Measurements from ENCODE around the gene LMCD1. TPM values are rescaled to one million over a fixed set of nuclear protein-coding genes. Genes with fewer than 3 reads are reported as not detected.

LMCD1 gene
- total and polyA plus RNA-seq, 9 donors, result 42.1 to 146 (median 127) TPM

- TF ChIP-seq CTCF (IDR thresholded peaks at IDR 0.05), result no peak
- 79 to 91% (median 84%) methylated on average over 5 of the region's 5 CpGs for WGBS, 3 donors
- Histone ChIP-seq H3K4me3 (no peak overlapping the region), H3K27ac (no peak overlapping the region), H3K27me3 (no peaks in the 10 kb centered on the region), H3K4me1 (ENCODE audit: insufficient read depth) (peaks cover 20% of the 10 kb centered on the region), H3K36me3 (no peaks in the 10 kb centered on the region), H3K9me3 (no peaks in the 10 kb centered on the region)
- intact Hi-C loops (cut with DNase I), result loop anchor here in 2 of 4 donors (10.0 kb wide), 1 partner anchor 47 kb away; the partner anchor contains the start of gene LMCD1 (in 2 of the 2)
- DNase-seq, result peak in 1 of 5 donors; percentile 18
These were observed 50.7 kb downstream of the LMCD1 start for GRCh38 chr3:8552223-8552762.

- no peaks in the 10 kb centered on the region for H3K27me3 ChIP-seq
- 88 to 92% (median 91%) methylated on average over 6 of the region's 6 CpGs for WGBS, 3 donors
- no peaks in the 10 kb centered on the region for H3K9me3 ChIP-seq
- DNase-seq, result peak in 1 of 5 donors; percentile 25
- H3K36me3 ChIP-seq, result no peaks in the 10 kb centered on the region
- TF ChIP-seq EP300 (IDR thresholded peaks at IDR 0.05), result no peak
- no peak for TF ChIP-seq POLR2A (IDR thresholded peaks at IDR 0.05)
- no peak for TF ChIP-seq CTCF (IDR thresholded peaks at IDR 0.05)
- H3K27ac ChIP-seq, result no peak overlapping the region
- peaks cover 27% of the 10 kb centered on the region for H3K4me1 ChIP-seq (ENCODE audit: insufficient read depth)
- no peak overlapping the region for H3K4me3 ChIP-seq
- intact Hi-C loops (cut with DNase I), result loop anchor here in 2 of 4 donors (10.0 kb wide), 1 partner anchor 49 kb away; the partner anchor contains the start of gene LMCD1 (in 2 of the 2)
These were observed 51.8 kb downstream of the LMCD1 start for GRCh38 chr3:8553405-8553804.

- WGBS, 3 donors, result 34 to 44% (median 38%) methylated on average over 11 of the region's 11 CpGs
- Histone ChIP-seq H3K4me1 (ENCODE audit: insufficient read depth) (peaks cover 31% of the 10 kb centered on the region), H3K27me3 (no peaks in the 10 kb centered on the region), H3K9me3 (no peaks in the 10 kb centered on the region), H3K4me3 (no peak overlapping the region), H3K36me3 (no peaks in the 10 kb centered on the region), H3K27ac (peak overlapping the region; percentile 46 to 67)
- DNase-seq, result no peak
- intact Hi-C loops (cut with DNase I), result loop anchor here in 2 of 4 donors (10.0 kb wide), 1 partner anchor 50 kb away; the partner anchor contains the start of gene LMCD1 (in 2 of the 2)
- no peak for TF ChIP-seq POLR2A (IDR thresholded peaks at IDR 0.05)
These were observed 53.1 kb downstream of the LMCD1 start for GRCh38 chr3:8554696-8555095.

GRCh38 chr3:8555113-8555661 lies 53.6 kb downstream of the LMCD1 start:
- TF ChIP-seq POLR2A (IDR thresholded peaks at IDR 0.05) (no peak), CTCF (IDR thresholded peaks at IDR 0.05) (no peak), EP300 (IDR thresholded peaks at IDR 0.05) (no peak)
- no peak overlapping the region for H3K4me3 ChIP-seq
- H3K4me1 ChIP-seq (ENCODE audit: insufficient read depth), result peaks cover 32% of the 10 kb centered on the region
- no peaks in the 10 kb centered on the region for H3K36me3 ChIP-seq
- H3K27me3 ChIP-seq, result no peaks in the 10 kb centered on the region
- H3K27ac ChIP-seq, result peak overlapping the region; percentile 46 to 67
- no peaks in the 10 kb centered on the region for H3K9me3 ChIP-seq
- intact Hi-C loops (cut with DNase I), result loop anchor here in 2 of 4 donors (10.0 kb wide), 1 partner anchor 50 kb away; the partner anchor contains the start of gene LMCD1 (in 2 of the 2)
- peak; percentile 35 to 60 (median 48) for DNase-seq
- WGBS, 3 donors, result 10 to 14% (median 13%) methylated on average over 8 of the region's 8 CpGs
